ENCODE measurements around the gene SYNPO2L. TPM values are rescaled to one million over a fixed set of nuclear protein-coding genes. Genes with fewer than 3 reads are reported as not detected.

Gene SYNPO2L
- polyA plus RNA-seq, 1 experiment = 0.05 TPM

- Histone ChIP-seq H3K9me3 (ENCODE audit: control insufficient read depth, insufficient read depth, low read length) (no peaks in the 10 kb centered on the region), H3K4me3 (ENCODE audit: low read depth, low read length) (no peak overlapping the region), H3K27me3 (ENCODE audit: control insufficient read depth, insufficient read depth, low read length) (no peaks in the 10 kb centered on the region), H3K27ac (ENCODE audit: low read depth, low read length) (no peak overlapping the region)
- ChIA-PET CTCF (interaction anchor here (1.5 kb wide), 1 partner anchor 85 kb away, joined by 4 read pairs; no protein-coding TSS in a partner anchor), POLR2A (no interaction called here)
- TF ChIP-seq CTCF (IDR thresholded peaks at IDR 0.05; ENCODE audit: low read depth, low read length) = no peak
- no peak for DNase-seq (ENCODE audit: low read depth, low spot score)
Measured at GRCh38 chr10:73614720-73615119, 41.1 kb downstream of the SYNPO2L start.

- ChIA-PET POLR2A (no interaction called here), CTCF (no interaction called here)
- H3K4me3 ChIP-seq (ENCODE audit: low read depth, low read length) = no peak overlapping the region
- H3K9me3 ChIP-seq (ENCODE audit: control insufficient read depth, insufficient read depth, low read length) = no peaks in the 10 kb centered on the region
- H3K27me3 ChIP-seq (ENCODE audit: control insufficient read depth, insufficient read depth, low read length) = no peaks in the 10 kb centered on the region
- TF ChIP-seq CTCF (IDR thresholded peaks at IDR 0.05; ENCODE audit: low read depth, low read length) = no peak
- DNase-seq (ENCODE audit: low read depth, low spot score) = no peak
- no peak overlapping the region for H3K27ac ChIP-seq (ENCODE audit: low read depth, low read length)
Measured at GRCh38 chr10:73609116-73609515, 46.7 kb downstream of the SYNPO2L start.

GRCh38 chr10:73601486-73601921 lies 54.3 kb downstream of the SYNPO2L start:
- ChIA-PET CTCF (interaction anchor here (1.2 kb wide), 1 partner anchor 72 kb away, joined by 8 read pairs; no protein-coding TSS in a partner anchor), POLR2A (no interaction called here)
- no peak for DNase-seq (ENCODE audit: low read depth, low spot score)
- H3K27me3 ChIP-seq (ENCODE audit: control insufficient read depth, insufficient read depth, low read length) = no peaks in the 10 kb centered on the region
- H3K4me3 ChIP-seq (ENCODE audit: low read depth, low read length) = no peak overlapping the region
- TF ChIP-seq CTCF (IDR thresholded peaks at IDR 0.05; ENCODE audit: low read depth, low read length) = no peak
- no peak overlapping the region for H3K27ac ChIP-seq (ENCODE audit: low read depth, low read length)
- no peaks in the 10 kb centered on the region for H3K9me3 ChIP-seq (ENCODE audit: control insufficient read depth, insufficient read depth, low read length)

- H3K27ac ChIP-seq (ENCODE audit: low read depth, low read length) = no peak overlapping the region
- ChIA-PET CTCF (no interaction called here), POLR2A (interaction anchor here (1.1 kb wide), 1 partner anchor 11 kb away, joined by 4 read pairs; no protein-coding TSS in a partner anchor)
- TF ChIP-seq CTCF (IDR thresholded peaks at IDR 0.05; ENCODE audit: low read depth, low read length) = no peak
- H3K9me3 ChIP-seq (ENCODE audit: control insufficient read depth, insufficient read depth, low read length) = no peaks in the 10 kb centered on the region
- DNase-seq (ENCODE audit: low read depth, low spot score) = no peak
- no peak overlapping the region for H3K4me3 ChIP-seq (ENCODE audit: low read depth, low read length)
- H3K27me3 ChIP-seq (ENCODE audit: control insufficient read depth, insufficient read depth, low read length) = no peaks in the 10 kb centered on the region
Measured at GRCh38 chr10:73597346-73597745, 58.5 kb downstream of the SYNPO2L start.

Other genes starting within 250 kb of the SYNPO2L start
- gene ANXA7, start 242.0 kb downstream of the SYNPO2L start, polyA plus RNA-seq (2011; rRNA removed) = 117 TPM in 2 replicates
- gene MSS51, start 222.5 kb downstream of the SYNPO2L start, polyA plus RNA-seq (2011; rRNA removed) = 1.2 and 1.4 TPM in 2 replicates
- 35.9 and 41.8 TPM in 2 replicates for gene PPP3CB, start 160.0 kb downstream of the SYNPO2L start, polyA plus RNA-seq (2011; rRNA removed)
- 8.6 and 11.2 TPM in 2 replicates for gene USP54, start 64.7 kb downstream of the SYNPO2L start, polyA plus RNA-seq (2011; rRNA removed)
- gene MYOZ1, start 14.6 kb downstream of the SYNPO2L start, polyA plus RNA-seq (2011; rRNA removed) = not detected in 2 replicates
- 2.9 and 3.3 TPM in 2 replicates for gene AGAP5, start 42.1 kb upstream of the SYNPO2L start, polyA plus RNA-seq (2011; rRNA removed)
- gene SEC24C, start 88.3 kb upstream of the SYNPO2L start, polyA plus RNA-seq (2011; rRNA removed) = 86.9 and 97.4 TPM in 2 replicates
- 31.2 and 45.4 TPM in 2 replicates for gene CHCHD1, start 126.0 kb upstream of the SYNPO2L start, polyA plus RNA-seq (2011; rRNA removed)
- 44.2 and 58.3 TPM in 2 replicates for gene ZSWIM8, start 129.6 kb upstream of the SYNPO2L start, polyA plus RNA-seq (2011; rRNA removed)
- gene NDST2, start 155.6 kb upstream of the SYNPO2L start, polyA plus RNA-seq (2011; rRNA removed) = 11.4 and 13.2 TPM in 2 replicates
- gene CAMK2G, start 218.5 kb upstream of the SYNPO2L start, polyA plus RNA-seq (2011; rRNA removed) = 22.3 and 23.7 TPM in 2 replicates